ENCODE results near the gene ZNF281.

- TF ChIP-seq POLR2A (IDR thresholded peaks at IDR 0.05; ENCODE audit: borderline replicate concordance, extremely low read depth, insufficient read depth, insufficient read length) = no peak
- TF ChIP-seq ZFX (IDR thresholded peaks at IDR 0.05) = no peak
- TF ChIP-seq CTCF (IDR thresholded peaks at IDR 0.05 in 2 of 3, conservative IDR thresholded peaks at IDR 0.05 in 1 of 3; ENCODE audit: borderline replicate concordance in 1 of 3, insufficient read depth in 1 of 3, low read depth in 2 of 3, low read length in 2 of 3) = no peak
- TF ChIP-seq SP1 (IDR thresholded peaks at IDR 0.05; ENCODE audit: low read depth) = no peak
- no peak for TF ChIP-seq RAD21 (IDR thresholded peaks at IDR 0.05; ENCODE audit: low read depth)
- no peak for TF ChIP-seq ELF1 (IDR thresholded peaks at IDR 0.05; ENCODE audit: borderline replicate concordance, low read depth)
- no peak for TF ChIP-seq EZH2 (IDR thresholded peaks at IDR 0.05)
- no peak for TF ChIP-seq EZH2phosphoT487 (IDR thresholded peaks at IDR 0.05; ENCODE audit: borderline replicate concordance)
- no peak for TF ChIP-seq YY1 (IDR thresholded peaks at IDR 0.05; ENCODE audit: extremely low read depth, insufficient replicate concordance, low read depth, low read length)
- no peak for TF ChIP-seq POLR2AphosphoS5 (IDR thresholded peaks at IDR 0.05; ENCODE audit: low read depth, low read length)
Measured at GRCh38 chr1:200437556-200438203, 27.8 kb upstream of the ZNF281 start.

Measured in HCT116 (cell line).